Measurements from ENCODE around the gene DBNL. TPM values are rescaled to one million over a fixed set of nuclear protein-coding genes. Genes with fewer than 3 reads are reported as not detected.

DBNL gene
- total RNA-seq, 1 donor from 2014 or later: 95.5 TPM

DNA sequence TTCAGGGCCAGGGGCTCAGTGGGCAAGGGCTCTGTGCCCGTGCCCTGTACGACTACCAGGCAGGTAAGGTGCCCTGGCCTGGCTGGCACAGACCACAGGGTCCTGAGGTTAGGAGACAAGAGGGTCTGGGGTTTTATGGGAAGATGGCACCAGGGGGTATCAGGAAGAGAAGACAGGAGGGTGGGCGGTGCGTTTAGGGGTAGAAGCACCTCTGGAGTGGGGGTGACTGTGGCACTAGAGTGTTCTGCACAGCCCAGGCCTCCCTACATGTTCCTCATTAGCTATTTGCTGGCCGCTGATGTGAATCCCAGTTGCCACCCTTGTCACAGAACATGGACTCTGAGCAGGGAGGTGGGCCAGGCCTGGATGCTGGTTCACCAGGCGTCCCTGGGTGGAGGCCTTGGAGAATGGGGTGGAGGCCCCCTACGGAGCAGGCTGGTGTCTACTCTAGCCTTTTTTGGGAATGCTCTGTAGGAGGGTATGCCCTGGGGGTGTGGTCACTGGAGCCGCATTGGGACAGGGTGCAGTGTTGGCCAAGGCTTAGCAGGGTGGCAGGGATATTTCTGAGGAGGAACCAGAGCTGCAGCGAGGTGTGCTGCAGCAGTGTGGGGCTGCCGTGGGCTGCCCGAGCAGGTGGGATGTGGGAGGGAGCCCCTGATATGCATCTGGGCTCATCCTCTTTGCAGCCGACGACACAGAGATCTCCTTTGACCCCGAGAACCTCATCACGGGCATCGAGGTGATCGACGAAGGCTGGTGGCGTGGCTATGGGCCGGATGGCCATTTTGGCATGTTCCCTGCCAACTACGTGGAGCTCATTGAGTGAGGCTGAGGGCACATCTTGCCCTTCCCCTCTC lies 15.8 kb downstream of the DBNL start:
- H3K27ac Mint-ChIP-seq (ENCODE audit: unreplicated experiment): no peak overlapping the region
- no peak overlapping the region for H3K4me3 Mint-ChIP-seq (ENCODE audit: unreplicated experiment)
- peaks cover 9% of the 10 kb centered on the region for H3K4me1 Mint-ChIP-seq (ENCODE audit: low read depth)
- peak; percentile 64 for DNase-seq (ENCODE audit: low spot score)
- no peaks in the 10 kb centered on the region for H3K9me3 Mint-ChIP-seq (ENCODE audit: low read depth)
- no peaks in the 10 kb centered on the region for H3K27me3 Mint-ChIP-seq (ENCODE audit: low read depth)
- H3K36me3 Mint-ChIP-seq (ENCODE audit: low read depth): peaks cover 46% of the 10 kb centered on the region
- TF ChIP-seq, protein P1, sequence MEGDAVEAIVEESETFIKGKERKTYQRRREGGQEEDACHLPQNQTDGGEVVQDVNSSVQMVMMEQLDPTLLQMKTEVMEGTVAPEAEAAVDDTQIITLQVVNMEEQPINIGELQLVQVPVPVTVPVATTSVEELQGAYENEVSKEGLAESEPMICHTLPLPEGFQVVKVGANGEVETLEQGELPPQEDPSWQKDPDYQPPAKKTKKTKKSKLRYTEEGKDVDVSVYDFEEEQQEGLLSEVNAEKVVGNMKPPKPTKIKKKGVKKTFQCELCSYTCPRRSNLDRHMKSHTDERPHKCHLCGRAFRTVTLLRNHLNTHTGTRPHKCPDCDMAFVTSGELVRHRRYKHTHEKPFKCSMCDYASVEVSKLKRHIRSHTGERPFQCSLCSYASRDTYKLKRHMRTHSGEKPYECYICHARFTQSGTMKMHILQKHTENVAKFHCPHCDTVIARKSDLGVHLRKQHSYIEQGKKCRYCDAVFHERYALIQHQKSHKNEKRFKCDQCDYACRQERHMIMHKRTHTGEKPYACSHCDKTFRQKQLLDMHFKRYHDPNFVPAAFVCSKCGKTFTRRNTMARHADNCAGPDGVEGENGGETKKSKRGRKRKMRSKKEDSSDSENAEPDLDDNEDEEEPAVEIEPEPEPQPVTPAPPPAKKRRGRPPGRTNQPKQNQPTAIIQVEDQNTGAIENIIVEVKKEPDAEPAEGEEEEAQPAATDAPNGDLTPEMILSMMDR (IDR thresholded peaks at IDR 0.05): no peak

DNA sequence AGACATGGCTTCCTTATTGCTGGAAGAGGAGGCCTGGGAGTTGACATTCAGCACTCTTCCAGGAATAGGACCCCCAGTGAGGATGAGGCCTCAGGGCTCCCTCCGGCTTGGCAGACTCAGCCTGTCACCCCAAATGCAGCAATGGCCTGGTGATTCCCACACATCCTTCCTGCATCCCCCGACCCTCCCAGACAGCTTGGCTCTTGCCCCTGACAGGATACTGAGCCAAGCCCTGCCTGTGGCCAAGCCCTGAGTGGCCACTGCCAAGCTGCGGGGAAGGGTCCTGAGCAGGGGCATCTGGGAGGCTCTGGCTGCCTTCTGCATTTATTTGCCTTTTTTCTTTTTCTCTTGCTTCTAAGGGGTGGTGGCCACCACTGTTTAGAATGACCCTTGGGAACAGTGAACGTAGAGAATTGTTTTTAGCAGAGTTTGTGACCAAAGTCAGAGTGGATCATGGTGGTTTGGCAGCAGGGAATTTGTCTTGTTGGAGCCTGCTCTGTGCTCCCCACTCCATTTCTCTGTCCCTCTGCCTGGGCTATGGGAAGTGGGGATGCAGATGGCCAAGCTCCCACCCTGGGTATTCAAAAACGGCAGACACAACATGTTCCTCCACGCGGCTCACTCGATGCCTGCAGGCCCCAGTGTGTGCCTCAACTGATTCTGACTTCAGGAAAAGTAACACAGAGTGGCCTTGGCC lies 16.6 kb downstream of the DBNL start:
- H3K9me3 Mint-ChIP-seq (ENCODE audit: low read depth): no peaks in the 10 kb centered on the region
- TF ChIP-seq, protein P1 (IDR thresholded peaks at IDR 0.05): no peak
- H3K4me3 Mint-ChIP-seq (ENCODE audit: unreplicated experiment): no peak overlapping the region
- H3K4me1 Mint-ChIP-seq (ENCODE audit: low read depth): peaks cover 17% of the 10 kb centered on the region
- H3K27ac Mint-ChIP-seq (ENCODE audit: unreplicated experiment): no peak overlapping the region
- no peaks in the 10 kb centered on the region for H3K27me3 Mint-ChIP-seq (ENCODE audit: low read depth)
- peak; percentile 58 for DNase-seq (ENCODE audit: low spot score)
- peaks cover 40% of the 10 kb centered on the region for H3K36me3 Mint-ChIP-seq (ENCODE audit: low read depth)

DNA sequence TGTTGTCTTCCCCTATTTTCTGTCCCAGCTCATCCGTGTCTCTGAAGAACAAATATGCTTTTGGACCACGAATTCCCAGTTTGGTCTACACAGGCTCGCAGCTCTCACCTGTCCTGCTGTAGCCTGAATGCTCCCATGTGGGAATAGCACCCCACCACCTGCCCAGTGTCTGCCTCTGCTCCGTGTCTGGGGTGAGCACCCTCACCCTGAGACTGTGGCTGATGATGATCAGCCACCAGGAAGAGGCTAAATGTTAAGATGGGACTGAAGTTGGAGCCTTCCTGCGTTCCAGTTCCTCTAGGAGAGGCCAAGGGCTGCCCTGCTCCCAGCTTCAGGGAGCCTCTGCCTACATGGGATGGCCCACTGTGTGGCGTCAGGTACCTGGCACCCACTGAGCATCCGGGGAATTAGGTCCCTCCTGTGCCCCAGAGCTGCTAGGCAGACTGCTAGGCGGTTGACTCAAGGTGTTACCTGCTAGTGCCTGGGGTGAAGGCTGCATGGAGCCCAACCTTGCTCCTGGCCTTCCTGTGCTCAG lies 17.2 kb downstream of the DBNL start:
- Mint-ChIP-seq H3K9me3 (ENCODE audit: low read depth) (no peaks in the 10 kb centered on the region), H3K27ac (ENCODE audit: unreplicated experiment) (no peak overlapping the region)
- TF ChIP-seq, protein P1 (IDR thresholded peaks at IDR 0.05): no peak

DNA sequence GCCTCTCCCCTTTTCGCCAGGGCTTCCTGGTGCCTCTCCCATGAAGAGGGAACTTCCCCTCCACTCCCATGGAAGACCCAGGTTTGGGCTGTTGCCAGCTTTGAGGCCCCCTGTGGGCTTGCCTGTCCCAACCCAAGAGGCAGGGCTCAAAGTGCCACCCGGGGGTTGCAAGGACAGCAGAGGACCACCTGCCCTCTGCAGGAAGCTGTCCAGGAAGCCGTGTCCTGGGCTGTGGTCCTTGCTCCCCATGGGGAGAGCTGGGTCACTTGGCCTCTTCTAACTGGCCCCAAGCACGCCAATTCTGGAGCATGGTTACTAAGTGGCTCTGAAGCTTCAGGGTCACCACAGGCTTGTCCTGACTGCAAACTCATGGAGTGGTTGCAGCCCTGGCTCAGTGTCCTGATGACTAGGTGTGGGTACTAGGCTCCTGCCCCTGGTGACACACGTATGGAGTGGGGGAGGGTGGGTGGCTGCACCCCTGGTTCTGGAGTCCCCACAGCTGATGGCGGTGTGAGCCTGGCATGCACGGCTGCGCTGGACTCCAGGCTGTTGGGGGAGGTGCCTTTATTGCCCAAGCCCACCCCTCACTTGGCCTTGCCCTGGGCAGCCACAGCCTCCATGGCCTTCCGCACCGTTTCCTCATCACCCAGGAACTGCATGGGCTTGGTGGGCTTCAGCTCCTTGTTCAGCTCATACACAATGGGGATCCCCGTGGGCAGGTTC lies 17.8 kb downstream of the DBNL start:
- Mint-ChIP-seq H3K4me3 (ENCODE audit: unreplicated experiment) (no peak overlapping the region), H3K36me3 (ENCODE audit: low read depth) (peaks cover 33% of the 10 kb centered on the region), H3K27ac (ENCODE audit: unreplicated experiment) (no peak overlapping the region), H3K4me1 (ENCODE audit: low read depth) (peaks cover 23% of the 10 kb centered on the region), H3K27me3 (ENCODE audit: low read depth) (no peaks in the 10 kb centered on the region), H3K9me3 (ENCODE audit: low read depth) (no peaks in the 10 kb centered on the region)
- TF ChIP-seq, protein P1 (IDR thresholded peaks at IDR 0.05): no peak
- peak; percentile 90 for DNase-seq (ENCODE audit: low spot score)

More for the DNA sequence above, 17.2 kb downstream of the DBNL start:
- Mint-ChIP-seq H3K4me1 (ENCODE audit: low read depth) (peaks cover 18% of the 10 kb centered on the region), H3K36me3 (ENCODE audit: low read depth) (peaks cover 37% of the 10 kb centered on the region), H3K27me3 (ENCODE audit: low read depth) (no peaks in the 10 kb centered on the region), H3K4me3 (ENCODE audit: unreplicated experiment) (no peak overlapping the region)
- peak; percentile 68 for DNase-seq (ENCODE audit: low spot score)

DNA sequence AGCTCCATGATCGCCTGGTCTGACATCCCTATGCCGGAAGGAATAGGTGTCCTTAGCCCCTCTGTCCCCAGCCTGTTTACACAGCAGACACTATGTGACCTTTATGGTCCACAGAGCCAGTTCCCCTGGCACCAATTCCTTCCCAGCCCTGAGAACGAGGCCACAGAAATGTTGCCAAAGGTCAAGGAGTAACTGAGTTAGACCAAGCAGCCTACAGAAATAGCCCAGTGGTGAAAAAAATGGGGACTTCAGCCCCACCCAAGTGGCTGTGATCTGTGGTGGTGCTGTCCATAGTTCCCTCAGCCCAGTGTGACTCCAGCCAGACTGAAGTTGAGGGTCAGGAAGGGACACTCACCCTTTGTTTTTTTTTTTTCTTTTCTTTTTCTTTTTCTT lies 18.4 kb downstream of the DBNL start:
- H3K9me3 Mint-ChIP-seq (ENCODE audit: low read depth): no peaks in the 10 kb centered on the region
- no peaks in the 10 kb centered on the region for H3K27me3 Mint-ChIP-seq (ENCODE audit: low read depth)
- TF ChIP-seq, protein P1 (IDR thresholded peaks at IDR 0.05): no peak
- peaks cover 23% of the 10 kb centered on the region for H3K4me1 Mint-ChIP-seq (ENCODE audit: low read depth)
- no peak for DNase-seq (ENCODE audit: low spot score)
- peaks cover 28% of the 10 kb centered on the region for H3K36me3 Mint-ChIP-seq (ENCODE audit: low read depth)
- no peak overlapping the region for H3K27ac Mint-ChIP-seq (ENCODE audit: unreplicated experiment)
- H3K4me3 Mint-ChIP-seq (ENCODE audit: unreplicated experiment): no peak overlapping the region

Data from chondrocyte (in vitro differentiated cells).